Activated CD4-positive, CD25-positive, alpha-beta regulatory T cell treated with anti-CD3 and anti-CD28 coated beads, Interleukin-2, amount 50 U/mL, for 72 hours (primary cell): ENCODE data around the gene CTTN.
"Not testable (repeated sequence)": the region's sequence is repeated elsewhere in the genome, so short reads cannot be mapped to it uniquely, and the experiment has no call there.

Experiments used
- DNase-seq: peaks from one replicate; pipeline ENCODE4 v3.0.0; 2021

CTTN gene

GRCh38 chr11:70429724-70430521 lies 31.6 kb downstream of the CTTN start:
- no peak for DNase-seq

- DNase-seq: no peak
These were observed 32.6 kb downstream of the CTTN start for GRCh38 chr11:70430671-70431574.

DNA sequence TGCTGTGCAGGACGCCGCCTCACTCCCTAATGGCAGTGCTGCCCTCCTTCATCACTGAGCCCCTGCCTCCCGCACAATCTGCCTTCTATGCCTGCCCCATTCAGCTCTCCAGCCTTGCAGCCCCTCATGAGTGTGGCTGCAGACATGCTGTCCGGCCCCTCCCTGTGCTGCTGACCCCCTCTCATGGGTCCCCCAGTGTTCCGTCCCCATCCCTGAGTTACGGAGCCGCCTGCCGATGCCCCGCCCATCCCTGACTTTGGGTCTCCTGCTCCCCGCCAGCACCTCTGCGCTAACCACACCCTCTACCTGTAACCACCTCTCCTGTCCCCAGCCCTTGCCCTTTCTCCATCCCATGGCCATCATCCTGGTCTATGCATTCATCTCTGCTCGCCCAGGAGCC lies 33.3 kb downstream of the CTTN start:
- DNase-seq: no peak

DNA sequence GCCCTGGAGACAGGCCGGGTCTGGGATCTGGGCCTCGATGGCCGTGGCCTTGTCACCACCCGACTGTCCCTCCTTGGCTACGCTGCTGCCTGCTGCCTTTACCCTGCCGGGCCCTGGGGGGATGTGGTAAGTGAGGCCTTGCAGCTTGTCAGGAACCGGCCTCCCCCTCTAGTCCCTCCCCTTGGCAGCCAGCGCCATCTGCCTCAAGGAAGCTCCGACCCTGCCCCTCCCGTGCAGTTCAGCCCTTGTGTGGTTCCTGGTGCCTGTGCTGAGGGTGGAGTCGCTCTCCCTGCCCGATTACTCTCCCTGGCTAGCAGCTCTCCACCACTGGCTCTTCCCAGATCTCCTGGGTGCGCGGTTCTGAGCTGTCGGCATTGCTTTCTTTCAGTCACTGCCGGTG lies 33.7 kb downstream of the CTTN start:
- DNase-seq: no peak

GRCh38 chr11:70432580-70432979 lies 34.3 kb downstream of the CTTN start:
- no peak for DNase-seq

DNA sequence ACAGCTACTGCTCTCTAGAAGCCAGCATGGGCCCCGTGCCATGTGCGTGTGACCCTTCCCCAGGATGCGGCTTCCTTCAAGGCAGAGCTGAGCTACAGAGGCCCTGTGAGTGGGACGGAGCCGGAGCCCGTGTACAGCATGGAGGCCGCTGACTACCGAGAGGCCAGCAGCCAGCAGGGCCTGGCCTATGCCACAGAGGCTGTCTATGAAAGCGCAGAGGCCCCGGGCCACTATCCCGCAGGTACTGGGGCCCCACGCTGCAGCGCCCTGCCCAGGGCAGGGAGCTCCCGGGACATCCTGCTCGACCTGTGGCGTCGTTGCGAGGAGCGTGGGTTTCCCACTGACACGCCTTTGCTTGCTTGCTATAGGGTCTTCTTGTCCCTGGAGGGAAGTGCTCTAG lies 34.7 kb downstream of the CTTN start:
- no peak for DNase-seq

DNA sequence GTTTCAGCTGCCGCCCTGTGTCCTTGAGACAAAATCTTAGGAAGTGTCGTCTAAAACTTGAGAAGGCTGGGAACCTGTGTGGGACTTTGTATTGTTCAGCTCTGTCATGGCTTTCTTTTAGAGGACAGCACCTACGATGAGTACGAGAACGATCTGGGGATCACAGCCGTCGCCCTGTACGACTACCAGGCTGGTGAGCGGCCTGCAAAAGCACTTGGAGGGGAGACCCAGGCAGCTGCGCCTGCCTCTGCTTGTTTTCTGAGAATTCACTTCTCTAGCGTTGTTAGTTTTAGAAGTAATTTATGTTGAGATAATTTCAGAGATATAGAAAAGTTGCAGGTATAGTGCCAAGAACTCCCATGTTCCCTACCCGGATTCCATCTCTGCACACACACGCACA lies 35.2 kb downstream of the CTTN start:
- no peak for DNase-seq

DNA sequence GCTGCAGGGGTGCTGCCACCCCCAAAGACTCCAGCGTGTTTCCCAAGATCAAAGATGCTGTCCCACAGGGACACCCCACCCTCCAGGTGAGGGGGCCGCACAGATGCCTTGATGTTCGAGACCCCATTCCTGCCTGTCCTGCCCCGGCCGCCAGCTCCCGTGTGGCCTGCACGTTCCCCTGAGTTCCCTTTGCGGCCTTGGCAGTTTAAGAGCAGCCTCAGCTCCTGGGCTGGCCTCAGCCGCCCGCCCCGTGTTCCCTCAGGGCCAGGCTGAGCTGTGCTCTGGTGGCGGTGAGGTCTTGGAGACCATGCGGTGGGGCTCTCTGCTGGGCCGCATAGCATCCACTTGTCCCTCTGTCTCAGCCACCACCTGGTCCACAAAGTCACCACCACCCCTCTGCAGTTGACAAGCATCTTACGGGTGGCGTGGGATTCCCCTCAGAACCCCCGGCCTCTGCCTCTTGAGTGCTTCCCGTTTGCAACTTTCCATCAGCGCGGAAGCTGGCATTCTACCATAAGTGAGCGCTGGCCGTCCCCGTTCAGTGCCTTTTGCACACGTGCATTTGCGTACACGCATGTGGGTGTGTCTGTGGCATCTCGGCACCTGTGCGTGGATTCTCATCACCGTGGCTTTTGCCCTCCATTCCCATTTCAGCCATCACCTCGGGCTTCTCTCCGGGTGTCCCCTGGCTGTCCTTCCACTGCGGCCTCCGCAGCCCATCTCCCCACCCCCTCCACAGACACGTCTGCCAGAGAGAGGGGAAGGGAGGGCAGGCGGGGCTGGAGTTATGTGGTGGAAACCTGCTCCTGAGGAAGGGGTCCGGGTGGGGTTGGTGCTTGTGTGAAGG lies 35.9 kb downstream of the CTTN start:
- DNase-seq: no peak

- DNase-seq: no peak
These were observed 36.5 kb downstream of the CTTN start for GRCh38 chr11:70434813-70435278.

- DNase-seq: no peak
These were observed 37.0 kb downstream of the CTTN start for GRCh38 chr11:70435361-70435760.

- no peak for DNase-seq
These were observed 37.6 kb downstream of the CTTN start for GRCh38 chr11:70435765-70436500.

DNA sequence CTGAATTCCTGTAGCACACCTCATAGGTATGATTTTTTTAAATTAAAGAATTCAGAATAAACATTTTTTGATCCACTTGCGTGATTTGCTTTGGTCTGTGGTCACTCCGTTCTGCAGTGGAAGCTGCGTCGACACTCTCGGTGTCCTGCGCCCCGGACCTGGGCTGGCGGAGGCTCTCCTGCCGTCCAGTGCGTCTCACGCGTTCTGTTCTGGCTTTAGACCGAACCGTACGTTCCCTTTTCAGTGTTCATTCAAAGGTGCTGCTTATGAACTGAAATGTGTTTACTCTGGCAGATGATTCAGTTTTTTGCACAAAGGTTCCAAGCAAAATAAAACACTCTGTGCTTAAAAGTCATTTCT lies 38.2 kb downstream of the CTTN start:
- no peak for DNase-seq

GRCh38 chr11:70437111-70437784 lies 38.9 kb downstream of the CTTN start:
- no peak for DNase-seq

- DNase-seq: no peak
These were observed 41.9 kb downstream of the CTTN start for GRCh38 chr11:70440206-70440605.

- no peak for DNase-seq
These were observed 45.4 kb downstream of the CTTN start for GRCh38 chr11:70443773-70444030.

- no peak for DNase-seq
These were observed 46.8 kb downstream of the CTTN start for GRCh38 chr11:70445091-70445490.

GRCh38 chr11:70445605-70446004 lies 47.3 kb downstream of the CTTN start:
- no peak for DNase-seq

DNA sequence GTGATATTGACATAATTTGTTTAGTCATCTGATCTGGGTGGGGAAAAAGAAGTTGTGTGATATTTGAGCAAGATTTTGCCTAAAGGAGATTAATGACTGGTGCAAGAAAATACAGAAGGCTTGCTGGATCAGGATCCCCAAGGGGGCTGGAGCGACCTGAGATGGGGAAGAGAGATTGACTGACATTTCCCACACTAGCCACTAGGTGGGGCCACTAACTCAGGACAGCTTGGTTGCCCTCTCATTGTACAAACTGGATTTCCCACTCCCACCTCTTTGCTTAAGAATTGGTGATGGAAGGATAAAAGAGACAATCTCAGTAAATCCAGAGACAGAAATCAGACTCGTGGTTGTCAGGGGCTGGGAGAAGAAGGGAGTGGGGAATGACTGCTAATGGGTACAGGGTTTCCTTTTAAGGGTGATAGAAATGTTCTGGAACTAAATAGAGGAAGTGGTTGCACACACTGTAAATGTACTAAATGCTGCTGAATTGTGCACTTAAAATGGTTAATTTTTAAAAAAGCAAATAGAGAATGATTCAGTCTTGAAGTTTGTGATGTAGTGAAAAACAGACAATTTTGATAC lies 50.7 kb downstream of the CTTN start:
- DNase-seq: no peak

- no peak for DNase-seq
These were observed 56.0 kb downstream of the CTTN start for GRCh38 chr11:70454197-70454767.

DNA sequence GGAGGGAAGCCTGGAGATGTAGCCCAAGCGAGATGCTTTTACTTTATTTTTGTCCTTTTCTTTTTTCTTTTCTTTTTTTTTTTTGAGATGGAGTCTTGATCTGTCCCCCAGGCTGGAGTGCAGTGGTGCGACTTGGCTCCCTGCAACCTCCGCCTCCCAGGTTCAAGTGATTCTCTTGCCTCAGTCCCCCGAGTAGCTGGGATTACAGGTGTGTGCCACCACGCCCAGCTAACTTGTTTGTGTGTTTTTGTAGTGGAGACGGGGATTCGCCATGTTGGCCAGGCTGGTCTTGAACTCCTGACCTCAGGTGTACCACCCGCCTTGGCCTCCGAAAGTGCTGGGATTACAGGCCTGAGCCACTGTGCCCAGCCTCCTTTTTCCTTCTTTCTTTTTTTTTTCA lies 56.5 kb downstream of the CTTN start:
- DNase-seq: not testable (repeated sequence)

DNA sequence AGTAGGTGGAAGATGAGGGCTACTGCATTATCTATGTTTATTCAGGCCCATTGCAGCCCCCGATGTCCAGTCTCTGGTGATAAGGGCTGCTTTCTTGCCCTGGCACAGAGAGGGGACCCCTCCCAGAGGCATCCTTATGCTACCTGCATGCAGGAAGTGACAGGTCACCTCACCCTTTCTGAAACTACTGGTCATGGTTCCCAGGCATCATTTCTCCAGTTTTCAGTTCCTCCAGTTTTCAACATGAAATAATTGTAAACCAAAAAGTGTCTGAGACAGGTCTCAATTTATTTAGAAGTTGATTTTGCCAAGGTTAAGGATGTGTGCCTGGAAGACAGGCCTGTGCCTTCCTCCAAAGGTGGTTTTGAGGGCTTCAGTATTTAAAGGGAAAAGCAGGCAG lies 57.0 kb downstream of the CTTN start:
- no peak for DNase-seq
